GM12878 (cell line): ENCODE results near the gene AP2B1. TPM values are rescaled to one million over a fixed set of nuclear protein-coding genes. Genes with fewer than 3 reads are reported as not detected.

Source experiments
- ATAC-seq: fragments of 200-7000 bp; cut with Tn5 transposase; 3 replicates; pipeline ENCODE4 v1.9.1; 2020; ENCODE audit warnings: mild to moderate bottlenecking, moderate library complexity
- BruUV-seq: library from RNA; stranded (reverse); fragments of 400-500 nt; replicated peaks from 2 replicates; lab custom pipeline; 2021; lab: Mats Ljungman, UMichigan
- CTCF ChIA-PET: fragments of 300-600 bp; sonication (Branson Sonifier 250); formaldehyde crosslinking; extraction: SDS; loops from one replicate; lab custom pipeline; 2021; ENCODE audit warnings: inconsistent platforms; lab: Yijun Ruan, JAX
- POLR2A ChIA-PET: fragments of 350-600 bp; formaldehyde crosslinking; extraction: SDS; loops from one replicate; lab custom pipeline; 2021; ENCODE audit warnings: inconsistent platforms; lab: Charles Lee
- RAD21 ChIA-PET: fragments of 300-600 bp; sonication (Branson Sonifier 250); formaldehyde crosslinking; loops from one replicate; lab custom pipeline; 2023; ENCODE audit warnings: antibody characterized with exemption; ENCODE audit not compliant: unreplicated experiment; lab: Charles Lee
- SMC1A ChIA-PET: fragments of 300-600 bp; sonication (Branson Sonifier 250); formaldehyde crosslinking; loops from one replicate; lab custom pipeline; 2023; ENCODE audit not compliant: unreplicated experiment, uncharacterized antibody; lab: Charles Lee
- DNase-seq: peaks from one replicate; pipeline ENCODE4 v3.0.0-alpha.2; 2011; ENCODE audit warnings: low read depth, low spot score
- FAIRE-seq: peaks from 3 replicates; lab custom pipeline; 2011; peaks lifted over from hg19 to GRCh38; lab: Jason Lieb, UNC
- H2AFZ ChIP-seq: 2 replicates; pipeline ENCODE4 v1.6.0; 2011; ENCODE audit warnings: low read depth, low read length, control low read depth; ENCODE audit not compliant: control insufficient read depth
- H3K27ac ChIP-seq: 2 replicates; pipeline ENCODE4 v1.5.1; 2011; ENCODE audit warnings: control low read depth; ENCODE audit not compliant: control insufficient read depth, insufficient read depth
- H3K27me3 ChIP-seq, 2 experiments: replicated peaks in 1 of 2; 2 replicates each; pipeline versions ENCODE4 v1.6.0 to v1.6.1; 2011; ENCODE audit warnings: low read length in 1 of 2; ENCODE audit not compliant: control insufficient read depth in 2 of 2, insufficient read depth in 2 of 2
- H3K36me3 ChIP-seq, 2 experiments: 2 replicates each; pipeline ENCODE4 v1.5.1; 2011; ENCODE audit warnings: low read length in 1 of 2; ENCODE audit not compliant: control insufficient read depth in 2 of 2, insufficient read depth in 2 of 2
- H3K4me1 ChIP-seq: 2 replicates; pipeline ENCODE4 v1.6.1; 2011; ENCODE audit warnings: mild to moderate bottlenecking, low read length, moderate library complexity, mixed read lengths; ENCODE audit not compliant: control insufficient read depth, insufficient read depth
- H3K4me2 ChIP-seq: 2 replicates; pipeline ENCODE4 v1.6.0; 2011; ENCODE audit warnings: control low read depth; ENCODE audit not compliant: control insufficient read depth, insufficient read depth
- H3K4me3 ChIP-seq: fragments of 200-600 bp; sonication (generic); 2 replicates; pipeline ENCODE4 v1.5.1; 2016
- H3K79me2 ChIP-seq: 2 replicates; pipeline ENCODE4 v1.6.0; 2011; ENCODE audit warnings: low read length; ENCODE audit not compliant: control insufficient read depth, insufficient read depth
- H3K9ac ChIP-seq: 2 replicates; pipeline ENCODE4 v1.8.0; 2011; ENCODE audit warnings: low read length, control low read depth, mixed read lengths; ENCODE audit not compliant: control insufficient read depth, insufficient read depth
- H3K9me3 ChIP-seq: replicated peaks from 3 replicates; pipeline ENCODE4 v1.5.1; 2011; ENCODE audit warnings: mild to moderate bottlenecking, low read length; ENCODE audit not compliant: control insufficient read depth, insufficient read depth
- H4K20me1 ChIP-seq: 2 replicates; pipeline ENCODE4 v1.6.0; 2011; ENCODE audit not compliant: control insufficient read depth, insufficient read depth
- BCL11A ChIP-seq: IDR thresholded peaks from 2 replicates; pipeline ENCODE4 v1.6.1; 2011; ENCODE audit warnings: low read depth, low read length
- DPF2 ChIP-seq: fragments of 450-650 bp; IDR thresholded peaks from 2 replicates; pipeline ENCODE4 v1.6.1; 2017; ENCODE audit warnings: mild to moderate bottlenecking
- HSF1 ChIP-seq: fragments of 150-350 bp; IDR thresholded peaks from 2 replicates; pipeline ENCODE4 v1.6.1; 2014; ENCODE audit warnings: mild to moderate bottlenecking, low read depth, low read length
- JUND ChIP-seq: IDR thresholded peaks from 2 replicates; pipeline ENCODE4 v1.6.1; 2012; ENCODE audit warnings: low read depth, mild to moderate bottlenecking, low read length, improper control_type of control experiment, moderate library complexity
- LARP7 ChIP-seq: fragments of 450-650 bp; IDR thresholded peaks from 2 replicates; pipeline ENCODE4 v1.6.1; 2017; ENCODE audit warnings: mild to moderate bottlenecking
- NFYB ChIP-seq: IDR thresholded peaks from 2 replicates; pipeline ENCODE4 v1.6.1; 2011; ENCODE audit warnings: low read depth, mild to moderate bottlenecking, low read length, improper control_type of control experiment, moderate library complexity; ENCODE audit not compliant: insufficient read depth
- SMC3 ChIP-seq: IDR thresholded peaks from 2 replicates; pipeline ENCODE4 v1.6.1; 2011; ENCODE audit warnings: low read length, improper control_type of control experiment, borderline replicate concordance
- ZBED1 ChIP-seq: IDR thresholded peaks from 2 replicates; pipeline ENCODE4 v1.6.1; 2016; ENCODE audit warnings: borderline replicate concordance
- ZNF592 ChIP-seq: fragments of 450-650 bp; IDR thresholded peaks from 2 replicates; pipeline ENCODE4 v1.6.1; 2017; ENCODE audit warnings: mild to moderate bottlenecking, moderate library complexity
- WGBS: methylation state at CpG from one replicate; pipeline ENCODE4 v1.1.6; 2016; ENCODE audit warnings: low lambda C conversion rate; ENCODE audit not compliant: insufficient replicate concordance, insufficient coverage; ENCODE audit errors: missing lambda C conversion rate; 5-methylcytosine and 5-hydroxymethylcytosine counted together
- in situ Hi-C: fragments of 300-500 bp; cut with MboI; formaldehyde crosslinking; loops from 9 replicates; pipeline ENCODE4 v1.14.3; 2018; ENCODE audit warnings: mixed read lengths
- intact Hi-C: fragments of 100-400 bp; cut with micrococcal nuclease; formaldehyde crosslinking; loops from one replicate; pipeline ENCODE4 v1.14.2; 2022; ENCODE audit not compliant: unreplicated experiment
- polyA plus RNA-seq, 11 experiments: library from polyadenylated mRNA; depleted of rRNA in 4 of 11; unstranded in 6 of 11; stranded (reverse) in 5 of 11; fragments of >200 nt; fragmentation: Nextera tagmentation in 4 of 11; fragmentation: Illumina TruSeq in 1 of 11; extraction: Ambion mirVana in 4 of 11; extraction: Trizol in 1 of 11; gene quantifications; 1 replicate in 1 of 11; 2 replicates in 10 of 11; pipeline versions ENCODE4 v1.2.1 to v1.2.3, GENCODE V29; 2011 to 2016; ENCODE audit warnings: inconsistent platforms in 2 of 11, missing spikeins in 2 of 11, low read depth in 1 of 11
- total RNA-seq, 4 experiments: library from RNA; depleted of rRNA in 3 of 4; stranded (reverse); fragments of >200 nt in 3 of 4; fragmentation: Illumina TruSeq in 1 of 4; extraction: Trizol in 1 of 4; gene quantifications; 2 replicates each; pipeline versions ENCODE4 v1.2.1 to v1.2.3, GENCODE V29; 2013 to 2021
- TF ChIP-seq, protein P1 (sequence below): fragments of 450-650 bp; IDR thresholded peaks from 2 replicates; pipeline ENCODE4 v1.6.1; 2017; ENCODE audit warnings: mild to moderate bottlenecking, moderate library complexity
- TF ChIP-seq, protein P2 (sequence below): fragments of 450-650 bp; IDR thresholded peaks from 2 replicates; pipeline ENCODE4 v1.6.1; 2018; ENCODE audit warnings: borderline replicate concordance, mild to moderate bottlenecking; ENCODE audit not compliant: partially characterized antibody

Gene AP2B1
- total and polyA plus RNA-seq, 10 of the 15 experiments (the other 5 are each of a cell fraction or from before 2014, with no cell fraction given): 18.6 to 112 (median 53.9) TPM

GRCh38 chr17:35775039-35775438, 187.9 kb downstream of the AP2B1 start (continued):
- no peak for TF ChIP-seq ZNF592
- no peak for TF ChIP-seq BCL11A
- no peak for TF ChIP-seq DPF2

DNA sequence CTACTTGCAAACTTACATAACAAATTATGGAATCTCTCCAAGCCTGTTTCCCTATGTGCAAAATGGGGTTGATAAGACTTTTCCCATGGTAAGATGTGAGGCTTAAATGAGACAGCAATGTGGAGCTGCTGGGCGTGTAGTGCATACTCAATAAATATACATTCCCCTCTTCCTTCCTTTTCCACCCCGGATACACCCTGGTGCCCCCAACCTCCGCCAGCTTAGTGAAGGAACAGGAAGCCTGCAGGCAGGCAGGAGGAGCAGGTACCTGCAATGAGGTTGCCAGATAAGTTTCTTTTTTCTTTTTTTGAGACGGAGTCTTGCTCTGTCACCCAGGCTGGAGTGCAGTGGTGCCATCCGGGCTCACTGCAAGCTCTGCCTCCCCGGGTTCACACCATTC, 188.5 kb downstream of the AP2B1 start:
- no peaks in the 10 kb centered on the region for H3K36me3 ChIP-seq
- no TSS peak for BruUV-seq
- H3K9me3 ChIP-seq: no peaks in the 10 kb centered on the region
- in situ Hi-C loops: no loop called here
- ChIA-PET CTCF (interaction anchor here (1.0 kb wide), 1 partner anchor 11 kb away, joined by 5 read pairs; no protein-coding TSS in a partner anchor), POLR2A (no interaction called here), SMC1A (interaction anchor here (1.2 kb wide), 1 partner anchor 33 kb away, joined by 3 read pairs; the partner anchor contains the start of gene TAF15), RAD21 (no interaction called here)
- no peak overlapping the region for H3K4me3 ChIP-seq
- H2AFZ ChIP-seq: no peak overlapping the region
- FAIRE-seq: no peak
- no peaks in the 10 kb centered on the region for H3K79me2 ChIP-seq
- no peak for DNase-seq
- no peak overlapping the region for H3K27ac ChIP-seq
- H3K4me2 ChIP-seq: no peak overlapping the region
- no peak for ATAC-seq
- intact Hi-C loops: no loop called here
- peaks cover 3 to 5% of the 10 kb centered on the region in 2 experiments for H3K27me3 ChIP-seq
- H4K20me1 ChIP-seq: no peaks in the 10 kb centered on the region
- WGBS: 11% methylated on average over 6 of the region's 6 CpGs
- no peak overlapping the region for H3K9ac ChIP-seq
- no peaks in the 10 kb centered on the region for H3K4me1 ChIP-seq
- TF ChIP-seq JUND: no peak
- TF ChIP-seq, protein P1, sequence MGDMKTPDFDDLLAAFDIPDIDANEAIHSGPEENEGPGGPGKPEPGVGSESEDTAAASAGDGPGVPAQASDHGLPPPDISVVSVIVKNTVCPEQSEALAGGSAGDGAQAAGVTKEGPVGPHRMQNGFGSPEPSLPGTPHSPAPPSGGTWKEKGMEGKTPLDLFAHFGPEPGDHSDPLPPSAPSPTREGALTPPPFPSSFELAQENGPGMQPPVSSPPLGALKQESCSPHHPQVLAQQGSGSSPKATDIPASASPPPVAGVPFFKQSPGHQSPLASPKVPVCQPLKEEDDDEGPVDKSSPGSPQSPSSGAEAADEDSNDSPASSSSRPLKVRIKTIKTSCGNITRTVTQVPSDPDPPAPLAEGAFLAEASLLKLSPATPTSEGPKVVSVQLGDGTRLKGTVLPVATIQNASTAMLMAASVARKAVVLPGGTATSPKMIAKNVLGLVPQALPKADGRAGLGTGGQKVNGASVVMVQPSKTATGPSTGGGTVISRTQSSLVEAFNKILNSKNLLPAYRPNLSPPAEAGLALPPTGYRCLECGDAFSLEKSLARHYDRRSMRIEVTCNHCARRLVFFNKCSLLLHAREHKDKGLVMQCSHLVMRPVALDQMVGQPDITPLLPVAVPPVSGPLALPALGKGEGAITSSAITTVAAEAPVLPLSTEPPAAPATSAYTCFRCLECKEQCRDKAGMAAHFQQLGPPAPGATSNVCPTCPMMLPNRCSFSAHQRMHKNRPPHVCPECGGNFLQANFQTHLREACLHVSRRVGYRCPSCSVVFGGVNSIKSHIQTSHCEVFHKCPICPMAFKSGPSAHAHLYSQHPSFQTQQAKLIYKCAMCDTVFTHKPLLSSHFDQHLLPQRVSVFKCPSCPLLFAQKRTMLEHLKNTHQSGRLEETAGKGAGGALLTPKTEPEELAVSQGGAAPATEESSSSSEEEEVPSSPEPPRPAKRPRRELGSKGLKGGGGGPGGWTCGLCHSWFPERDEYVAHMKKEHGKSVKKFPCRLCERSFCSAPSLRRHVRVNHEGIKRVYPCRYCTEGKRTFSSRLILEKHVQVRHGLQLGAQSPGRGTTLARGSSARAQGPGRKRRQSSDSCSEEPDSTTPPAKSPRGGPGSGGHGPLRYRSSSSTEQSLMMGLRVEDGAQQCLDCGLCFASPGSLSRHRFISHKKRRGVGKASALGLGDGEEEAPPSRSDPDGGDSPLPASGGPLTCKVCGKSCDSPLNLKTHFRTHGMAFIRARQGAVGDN: no peak
- no peak for TF ChIP-seq HSF1
- no peak for TF ChIP-seq ZBED1
- TF ChIP-seq SMC3: no peak
- no peak for TF ChIP-seq LARP7
- TF ChIP-seq NFYB: no peak
- TF ChIP-seq, protein P2, sequence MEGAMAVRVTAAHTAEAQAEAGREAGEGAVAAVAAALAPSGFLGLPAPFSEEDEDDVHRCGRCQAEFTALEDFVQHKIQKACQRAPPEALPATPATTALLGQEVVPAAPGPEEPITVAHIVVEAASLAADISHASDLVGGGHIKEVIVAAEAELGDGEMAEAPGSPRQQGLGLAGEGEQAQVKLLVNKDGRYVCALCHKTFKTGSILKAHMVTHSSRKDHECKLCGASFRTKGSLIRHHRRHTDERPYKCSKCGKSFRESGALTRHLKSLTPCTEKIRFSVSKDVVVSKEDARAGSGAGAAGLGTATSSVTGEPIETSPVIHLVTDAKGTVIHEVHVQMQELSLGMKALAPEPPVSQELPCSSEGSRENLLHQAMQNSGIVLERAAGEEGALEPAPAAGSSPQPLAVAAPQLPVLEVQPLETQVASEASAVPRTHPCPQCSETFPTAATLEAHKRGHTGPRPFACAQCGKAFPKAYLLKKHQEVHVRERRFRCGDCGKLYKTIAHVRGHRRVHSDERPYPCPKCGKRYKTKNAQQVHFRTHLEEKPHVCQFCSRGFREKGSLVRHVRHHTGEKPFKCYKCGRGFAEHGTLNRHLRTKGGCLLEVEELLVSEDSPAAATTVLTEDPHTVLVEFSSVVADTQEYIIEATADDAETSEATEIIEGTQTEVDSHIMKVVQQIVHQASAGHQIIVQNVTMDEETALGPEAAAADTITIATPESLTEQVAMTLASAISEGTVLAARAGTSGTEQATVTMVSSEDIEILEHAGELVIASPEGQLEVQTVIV: no peak
